Measurements from ENCODE around the gene DNASE1L2.
"Not testable (repeated sequence)": the region's sequence is repeated elsewhere in the genome, so short reads cannot be mapped to it uniquely, and the experiment has no call there.

Gene DNASE1L2

DNA sequence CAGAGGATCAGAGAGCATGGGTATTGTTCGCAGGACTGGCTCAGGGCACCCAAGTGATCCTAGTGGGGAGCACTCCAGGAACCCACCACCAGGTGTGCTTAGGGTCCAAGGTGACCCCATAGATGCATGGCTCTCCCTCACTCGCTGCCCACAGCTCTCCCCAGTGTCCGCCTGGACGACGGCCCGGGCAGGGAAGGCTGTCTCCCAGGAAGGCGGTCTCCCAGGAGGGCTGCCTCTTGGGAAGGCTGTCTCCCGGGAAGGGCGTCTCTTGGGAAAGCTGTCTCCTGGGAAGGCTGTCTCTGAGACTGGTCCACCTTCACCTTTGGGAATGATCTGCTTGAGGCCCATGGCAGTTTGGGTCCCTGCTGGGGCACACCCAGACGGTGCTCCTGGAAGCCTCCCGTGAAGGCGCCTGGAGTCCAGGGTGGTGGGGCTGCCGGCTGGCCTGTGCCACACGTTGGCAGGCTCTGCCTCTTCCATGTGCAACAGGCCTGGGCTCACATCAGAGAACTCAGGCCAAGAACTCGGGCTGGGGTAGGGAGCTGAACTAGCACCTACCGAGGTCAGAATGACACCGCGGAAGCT lies 10.1 kb downstream of the DNASE1L2 start:
- Histone ChIP-seq H3K9me3 (ENCODE audit: low read length) (no peaks in the 10 kb centered on the region), H3K9ac (ENCODE audit: low read length) (no peak overlapping the region), H3K4me1 (ENCODE audit: insufficient read depth, low read length) (peaks cover 7% of the 10 kb centered on the region), H3K27ac (ENCODE audit: low read depth, low read length) (no peak overlapping the region), H3K36me3 (ENCODE audit: insufficient read depth, low read length) (peaks cover 43% of the 10 kb centered on the region), H3K4me3 (ENCODE audit: low read depth in 1 of 2, low read length in 2 of 2) (no peak overlapping the region), H3K27me3 (ENCODE audit: control insufficient read depth in 1 of 2, insufficient read depth in 2 of 2, low read length in 2 of 2) (no peaks in the 10 kb centered on the region)

DNA sequence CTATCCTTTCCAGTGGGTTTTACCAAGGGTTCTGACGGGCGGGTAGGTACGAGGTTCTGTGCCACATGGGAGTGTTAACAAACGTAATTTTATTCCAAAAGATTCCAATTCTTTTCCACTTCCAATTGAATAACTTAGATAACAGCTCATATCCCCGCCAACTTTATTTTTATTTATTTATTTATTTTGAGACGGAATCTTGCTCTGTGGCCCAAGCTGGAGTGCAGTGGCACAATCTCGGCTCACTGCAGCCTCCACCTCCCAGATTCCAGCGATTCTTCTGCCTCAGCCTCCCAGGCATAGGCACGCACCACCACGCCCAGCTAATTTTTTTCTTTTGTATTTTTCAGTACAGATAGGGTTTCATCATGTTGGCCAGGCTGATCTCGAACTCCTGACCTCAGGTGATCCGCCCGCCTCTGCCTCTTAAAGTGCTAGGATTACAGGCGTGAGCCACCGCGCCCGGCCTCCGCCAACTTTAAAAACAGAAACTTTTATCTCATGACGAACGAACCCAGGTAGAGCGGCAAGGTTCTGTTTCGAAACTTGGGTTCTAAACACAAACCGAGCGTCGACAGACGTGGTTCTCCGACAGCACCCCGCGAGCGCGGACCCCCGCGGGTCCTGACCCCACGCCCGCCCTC lies 14.5 kb downstream of the DNASE1L2 start:
- Histone ChIP-seq H3K9me3 (ENCODE audit: low read length) (no peaks in the 10 kb centered on the region), H3K27me3 (ENCODE audit: control insufficient read depth in 1 of 2, insufficient read depth in 2 of 2, low read length in 2 of 2) (no peaks in the 10 kb centered on the region), H3K4me1 (ENCODE audit: insufficient read depth, low read length) (peaks cover 13% of the 10 kb centered on the region), H3K4me3 (ENCODE audit: low read depth in 1 of 2, low read length in 2 of 2) (peak overlapping the region; percentile 17 to 53), H3K36me3 (ENCODE audit: insufficient read depth, low read length) (peaks cover 24% of the 10 kb centered on the region), H3K9ac (ENCODE audit: low read length) (peak overlapping the region; percentile 33), H3K27ac (ENCODE audit: low read depth, low read length) (peak overlapping the region; percentile 20)

DNA sequence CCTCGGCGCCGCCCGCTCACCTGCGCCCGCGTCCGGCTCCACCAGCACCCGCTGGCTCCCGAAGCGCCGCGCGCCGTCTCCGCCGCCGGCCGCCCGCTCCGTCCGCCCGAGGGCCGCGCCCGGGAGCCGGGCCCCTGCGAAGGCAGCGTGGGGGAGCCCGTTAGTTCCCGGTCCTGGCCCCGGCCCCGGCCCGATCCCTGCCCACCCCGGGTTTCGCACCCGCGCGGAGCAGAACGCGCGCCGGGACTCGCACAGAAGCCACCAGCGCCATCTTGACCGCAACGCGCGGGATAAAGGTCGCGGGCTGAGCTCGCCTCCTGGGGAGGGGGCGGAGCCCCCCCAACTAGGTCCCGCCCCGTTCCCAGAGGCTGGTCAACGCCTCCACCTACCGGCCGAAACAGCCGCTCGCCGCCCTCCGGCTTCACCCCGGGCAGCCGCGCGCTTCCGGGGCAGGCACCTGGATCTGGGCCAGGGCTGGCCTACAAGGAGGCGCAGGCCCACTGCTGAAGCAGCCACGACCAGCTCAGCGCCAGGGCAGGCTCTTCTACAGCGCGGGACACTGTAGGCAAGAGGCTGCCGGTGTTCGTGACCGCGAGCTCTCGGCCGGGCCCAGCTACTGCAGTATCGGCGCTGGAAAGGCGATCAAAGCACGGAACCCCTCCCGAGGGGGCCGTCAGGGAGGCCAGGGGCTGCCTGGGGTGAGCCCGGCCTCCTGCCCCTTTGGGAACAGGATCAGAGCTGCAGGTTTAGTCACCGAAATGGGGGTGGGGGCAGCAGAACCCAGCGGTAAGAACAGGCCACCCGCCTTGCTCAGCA lies 15.3 kb downstream of the DNASE1L2 start, which contains the start of gene ECI1:
TSS of gene ECI1 (minus strand) at position 292 of the 816 bp plus-strand sequence. CDS start at position 271, 21 bp downstream.
- Histone ChIP-seq H3K9ac (ENCODE audit: low read length) (peak within 1 kb of the TSS; percentile 66), H3K27me3 (ENCODE audit: control insufficient read depth in 1 of 2, insufficient read depth in 2 of 2, low read length in 2 of 2) (no peaks in the 10 kb centered on the region), H3K4me3 (ENCODE audit: low read depth in 1 of 2, low read length in 2 of 2) (peak within 1 kb of the TSS; percentile 17 to 53), H3K4me1 (ENCODE audit: insufficient read depth, low read length) (peaks cover 13% of the 10 kb centered on the region), H3K9me3 (ENCODE audit: low read length) (no peaks in the 10 kb centered on the region), H3K36me3 (ENCODE audit: insufficient read depth, low read length) (peaks cover 24% of the 10 kb centered on the region), H3K27ac (ENCODE audit: low read depth, low read length) (peak within 1 kb of the TSS; percentile 20)

DNA sequence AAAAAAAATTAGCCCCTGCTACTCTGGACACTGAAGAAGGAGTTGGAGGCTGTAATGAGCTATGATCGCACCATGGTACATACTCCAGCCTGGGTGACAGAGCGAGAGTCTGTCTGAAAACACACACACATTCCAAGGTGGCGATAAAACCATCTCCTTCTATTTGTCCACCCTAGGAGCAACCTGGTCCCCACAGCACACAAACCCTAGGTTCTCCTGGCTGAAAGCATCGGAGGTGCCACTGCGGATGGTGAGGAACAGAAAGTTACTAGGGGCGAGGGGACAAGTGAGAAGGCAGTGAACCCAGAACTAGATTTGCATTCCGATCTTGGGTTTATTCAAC lies 16.5 kb downstream of the DNASE1L2 start:
- Histone ChIP-seq H3K27me3 (ENCODE audit: control insufficient read depth in 1 of 2, insufficient read depth in 2 of 2, low read length in 2 of 2) (no peaks in the 10 kb centered on the region), H3K9ac (ENCODE audit: low read length) (no peak overlapping the region), H3K27ac (ENCODE audit: low read depth, low read length) (no peak overlapping the region), H3K4me1 (ENCODE audit: insufficient read depth, low read length) (peaks cover 13% of the 10 kb centered on the region), H3K4me3 (ENCODE audit: low read depth in 1 of 2, low read length in 2 of 2) (no peak overlapping the region), H3K9me3 (ENCODE audit: low read length) (no peaks in the 10 kb centered on the region), H3K36me3 (ENCODE audit: insufficient read depth, low read length) (peaks cover 33% of the 10 kb centered on the region)

DNA sequence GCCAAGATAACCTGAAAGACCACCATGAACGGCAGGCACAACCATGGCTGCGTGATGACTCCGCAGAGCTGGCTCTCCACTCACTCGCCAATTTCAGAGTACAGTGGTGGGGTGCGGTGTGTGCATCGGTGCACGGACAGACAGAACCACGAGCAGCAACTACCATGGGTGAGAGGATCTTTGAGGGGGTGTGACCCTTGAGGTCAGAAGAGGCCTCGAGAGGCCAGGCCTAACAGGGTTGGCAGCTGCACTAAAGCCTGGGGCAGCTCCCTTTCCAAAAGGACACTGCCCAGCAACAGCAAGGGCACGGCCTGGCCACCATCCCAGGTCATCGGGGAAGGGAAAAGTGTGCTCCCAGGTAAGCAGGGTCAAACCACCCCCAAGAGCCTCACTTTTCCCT lies 17.0 kb downstream of the DNASE1L2 start:
- Histone ChIP-seq H3K4me1 (ENCODE audit: insufficient read depth, low read length) (peaks cover 13% of the 10 kb centered on the region), H3K4me3 (ENCODE audit: low read depth in 1 of 2, low read length in 2 of 2) (no peak overlapping the region), H3K27ac (ENCODE audit: low read depth, low read length) (no peak overlapping the region), H3K36me3 (ENCODE audit: insufficient read depth, low read length) (peaks cover 35% of the 10 kb centered on the region), H3K9ac (ENCODE audit: low read length) (no peak overlapping the region), H3K9me3 (ENCODE audit: low read length) (no peaks in the 10 kb centered on the region), H3K27me3 (ENCODE audit: control insufficient read depth in 1 of 2, insufficient read depth in 2 of 2, low read length in 2 of 2) (no peaks in the 10 kb centered on the region)

DNA sequence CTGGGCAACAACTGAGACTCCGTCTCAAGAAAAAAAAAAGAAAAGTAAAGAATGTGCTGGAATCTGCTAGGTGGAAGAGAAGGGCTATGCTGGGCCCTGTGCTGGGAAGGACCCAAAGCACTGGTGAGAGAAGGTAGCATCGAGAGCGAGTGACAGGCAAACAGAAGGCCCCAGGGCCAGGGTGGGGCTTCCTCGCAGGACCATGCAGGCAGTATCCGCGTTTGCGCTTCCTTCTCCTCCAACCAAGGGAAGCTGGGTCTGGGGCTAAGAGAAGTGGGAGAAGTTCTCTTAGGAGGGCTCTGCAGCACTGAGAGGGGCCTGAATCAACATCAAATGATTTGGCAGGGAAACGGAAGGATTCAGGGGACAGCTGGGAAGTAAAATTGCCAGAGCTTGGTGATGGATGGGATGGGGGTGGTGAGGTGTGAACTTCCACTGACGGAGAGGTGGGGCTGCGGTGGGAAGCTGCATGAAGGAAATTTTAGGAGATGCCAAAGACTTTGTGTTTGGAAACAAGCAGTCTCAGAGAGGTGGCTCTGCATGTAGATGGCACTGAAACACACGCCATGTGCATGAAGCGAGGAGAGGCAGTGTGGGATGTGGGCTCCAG lies 20.4 kb downstream of the DNASE1L2 start:
- no peak overlapping the region for H3K27ac ChIP-seq (ENCODE audit: low read depth, low read length)
- H3K36me3 ChIP-seq (ENCODE audit: insufficient read depth, low read length) = peaks cover 43% of the 10 kb centered on the region
- no peaks in the 10 kb centered on the region for H3K27me3 ChIP-seq (ENCODE audit: control insufficient read depth in 1 of 2, insufficient read depth in 2 of 2, low read length in 2 of 2)
- no peak overlapping the region for H3K9ac ChIP-seq (ENCODE audit: low read length)
- H3K4me1 ChIP-seq (ENCODE audit: insufficient read depth, low read length) = peaks cover 6% of the 10 kb centered on the region
- H3K4me3 ChIP-seq (ENCODE audit: low read depth in 1 of 2, low read length in 2 of 2) = no peak overlapping the region
- no peaks in the 10 kb centered on the region for H3K9me3 ChIP-seq (ENCODE audit: low read length)

DNA sequence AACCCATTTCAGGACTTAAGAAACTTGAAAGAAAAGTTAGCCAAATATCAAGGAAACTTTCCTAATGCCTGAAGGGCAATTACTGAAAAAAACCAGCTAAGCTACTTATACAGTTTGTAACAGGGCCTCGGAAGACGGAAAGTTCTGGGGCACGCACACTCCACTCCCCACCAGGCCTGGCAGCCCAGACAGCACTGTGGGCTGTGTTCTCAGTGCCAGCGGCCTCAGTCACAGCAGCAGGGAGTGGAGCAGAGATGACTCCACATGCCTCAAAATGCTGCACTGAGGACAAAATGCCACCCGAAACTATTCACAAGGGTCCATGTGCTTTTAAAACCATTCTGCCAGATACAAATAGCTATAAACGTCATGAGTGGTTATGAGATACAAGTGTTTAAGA lies 21.5 kb downstream of the DNASE1L2 start:
- Histone ChIP-seq H3K9me3 (ENCODE audit: low read length) (no peaks in the 10 kb centered on the region), H3K9ac (ENCODE audit: low read length) (no peak overlapping the region)

DNA sequence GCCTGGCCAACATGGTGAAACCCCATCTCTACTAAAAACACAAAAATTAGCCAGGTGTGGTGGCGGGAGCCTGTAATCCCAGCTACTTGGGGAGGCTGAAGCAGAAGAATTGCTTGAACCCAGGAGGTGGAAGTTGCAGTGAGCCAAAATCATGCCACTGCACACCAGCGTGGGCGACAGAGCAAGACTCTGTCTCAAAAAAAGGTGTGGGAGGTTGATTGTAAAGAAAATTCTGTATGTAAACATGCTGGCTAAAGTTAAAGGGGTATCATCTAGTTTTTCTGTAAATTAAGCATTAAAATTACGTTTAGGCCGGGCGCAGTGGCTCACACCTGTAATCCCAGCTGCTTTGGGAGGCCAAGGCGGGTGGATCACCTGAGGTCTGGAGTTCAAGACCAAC lies 22.3 kb downstream of the DNASE1L2 start:
- H3K27me3 ChIP-seq (ENCODE audit: control insufficient read depth in 1 of 2, insufficient read depth in 2 of 2, low read length in 2 of 2); H3K4me3 ChIP-seq (ENCODE audit: low read depth in 1 of 2, low read length in 2 of 2); H3K9ac ChIP-seq (ENCODE audit: low read length); H3K4me1 ChIP-seq (ENCODE audit: insufficient read depth, low read length); H3K27ac ChIP-seq (ENCODE audit: low read depth, low read length); H3K9me3 ChIP-seq (ENCODE audit: low read length): not testable (repeated sequence)
- peaks cover 50% of the 10 kb centered on the region for H3K36me3 ChIP-seq (ENCODE audit: insufficient read depth, low read length)

More for the DNA sequence above, 21.5 kb downstream of the DNASE1L2 start:
- no peaks in the 10 kb centered on the region for H3K4me1 ChIP-seq (ENCODE audit: insufficient read depth, low read length)
- H3K27ac ChIP-seq (ENCODE audit: low read depth, low read length) = no peak overlapping the region
- no peaks in the 10 kb centered on the region for H3K27me3 ChIP-seq (ENCODE audit: control insufficient read depth in 1 of 2, insufficient read depth in 2 of 2, low read length in 2 of 2)
- H3K4me3 ChIP-seq (ENCODE audit: low read depth in 1 of 2, low read length in 2 of 2) = no peak overlapping the region
- H3K36me3 ChIP-seq (ENCODE audit: insufficient read depth, low read length) = peaks cover 52% of the 10 kb centered on the region

DNA sequence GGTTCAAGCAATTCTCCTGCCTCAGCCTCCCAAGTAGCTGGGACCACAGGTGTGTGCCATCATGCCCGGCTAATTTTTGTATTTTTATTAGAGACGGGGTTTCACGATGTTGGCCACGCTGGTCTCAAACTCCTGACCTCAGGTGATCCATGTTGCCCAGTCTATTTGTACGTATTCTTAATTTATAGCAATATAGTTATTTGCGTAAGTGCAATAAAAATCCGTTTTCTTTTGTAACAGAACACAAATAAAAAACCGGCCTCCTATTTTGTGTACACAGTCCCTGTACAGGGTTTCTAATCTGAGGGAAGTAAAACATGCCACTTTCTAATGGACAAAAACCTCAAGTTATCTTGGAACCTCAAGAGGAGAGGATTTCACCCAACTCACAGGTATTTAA lies 24.0 kb downstream of the DNASE1L2 start:
- no peaks in the 10 kb centered on the region for H3K4me1 ChIP-seq (ENCODE audit: insufficient read depth, low read length)
- no peaks in the 10 kb centered on the region for H3K9me3 ChIP-seq (ENCODE audit: low read length)
- peaks cover 45% of the 10 kb centered on the region for H3K36me3 ChIP-seq (ENCODE audit: insufficient read depth, low read length)
- H3K9ac ChIP-seq (ENCODE audit: low read length) = no peak overlapping the region
- H3K4me3 ChIP-seq (ENCODE audit: low read depth in 1 of 2, low read length in 2 of 2) = no peak overlapping the region
- H3K27ac ChIP-seq (ENCODE audit: low read depth, low read length) = no peak overlapping the region
- H3K27me3 ChIP-seq (ENCODE audit: control insufficient read depth in 1 of 2, insufficient read depth in 2 of 2, low read length in 2 of 2) = no peaks in the 10 kb centered on the region

DNA sequence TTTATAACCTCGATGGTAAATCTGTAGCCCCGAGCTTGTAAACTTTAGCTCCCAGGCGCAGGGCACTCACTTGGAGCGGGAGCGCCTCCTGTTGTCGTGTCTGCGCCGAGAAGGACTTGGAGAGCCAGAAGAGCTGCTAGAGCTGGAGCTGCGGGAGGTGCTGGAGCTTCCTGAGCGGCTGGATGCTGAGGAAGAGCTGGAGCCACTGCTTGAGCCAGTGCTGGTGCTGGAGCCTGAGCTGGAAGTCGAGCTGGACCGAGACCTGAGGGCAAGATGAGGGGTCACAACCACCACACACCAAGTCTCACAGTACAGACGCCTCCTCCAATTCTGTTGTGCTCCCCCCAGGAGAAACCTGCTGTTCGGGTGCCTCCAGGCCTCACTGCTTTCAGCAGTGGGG lies 26.8 kb downstream of the DNASE1L2 start:
- not testable (repeated sequence) for H3K27ac ChIP-seq (ENCODE audit: low read depth, low read length); H3K27me3 ChIP-seq (ENCODE audit: control insufficient read depth in 1 of 2, insufficient read depth in 2 of 2, low read length in 2 of 2); H3K4me3 ChIP-seq (ENCODE audit: low read depth in 1 of 2, low read length in 2 of 2); H3K9me3 ChIP-seq (ENCODE audit: low read length); H3K4me1 ChIP-seq (ENCODE audit: insufficient read depth, low read length); H3K9ac ChIP-seq (ENCODE audit: low read length)
- H3K36me3 ChIP-seq (ENCODE audit: insufficient read depth, low read length) = peaks cover 19% of the 10 kb centered on the region

DNA sequence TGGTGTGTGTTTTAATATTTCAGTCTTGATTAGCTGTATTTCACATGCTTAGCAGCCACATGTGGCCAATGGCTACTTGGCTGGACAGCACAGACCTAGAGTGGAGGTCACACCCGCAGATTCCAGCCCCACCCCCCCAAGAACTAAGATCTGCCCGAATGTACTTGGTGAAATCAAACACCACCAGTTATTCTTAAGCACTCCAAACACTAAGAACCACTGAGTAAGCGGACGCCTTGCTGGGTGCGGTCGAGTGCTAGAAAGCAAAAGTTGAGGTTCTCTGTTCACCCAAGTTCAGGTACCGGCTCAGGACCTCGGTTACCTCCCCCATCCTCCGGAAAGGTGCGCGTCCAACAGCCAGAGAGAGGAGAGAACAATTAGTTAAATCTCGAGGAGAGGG lies 30.6 kb downstream of the DNASE1L2 start:
- H3K27ac ChIP-seq (ENCODE audit: low read depth, low read length) = not testable (repeated sequence)

More for the DNA sequence above, 30.6 kb downstream of the DNASE1L2 start:
- H3K36me3 ChIP-seq (ENCODE audit: insufficient read depth, low read length); H3K9me3 ChIP-seq (ENCODE audit: low read length); H3K27me3 ChIP-seq (ENCODE audit: control insufficient read depth in 1 of 2, insufficient read depth in 2 of 2, low read length in 2 of 2): not testable (repeated sequence)
- Histone ChIP-seq H3K9ac (ENCODE audit: low read length) (peak overlapping the region; percentile 44), H3K4me1 (ENCODE audit: insufficient read depth, low read length) (peaks cover 25% of the 10 kb centered on the region), H3K4me3 (ENCODE audit: low read depth in 1 of 2, low read length in 2 of 2) (peak overlapping the region in 1 of 2 donors; percentile 75)
